HG03469 (cell line): Measurements from ENCODE around the gene RECQL5.

Experiments
- ATAC-seq: cut with Tn5 transposase; IDR thresholded peaks from one replicate; pipeline ENCODE4 v1.9.1; 2021; ENCODE audit warnings: mild to moderate bottlenecking, moderate library complexity, moderate number of reproducible peaks; ENCODE audit not compliant: unreplicated experiment

RECQL5 gene

GRCh38 chr17:75666959-75667790, at the start of gene RECQL5, which contains the start of gene SAP30BP:
Gene RECQL5, minus strand, starts transcription at chr17:75667154. Its CDS starts 597 bp downstream, at chr17:75666557.
Gene SAP30BP, plus strand, starts transcription at chr17:75667338. Its CDS starts 35 bp downstream, at chr17:75667373.
- peak; percentile 44 for ATAC-seq

- no peak for ATAC-seq
Observed at GRCh38 chr17:75712446-75712845, 45.5 kb upstream of the RECQL5 start.

- ATAC-seq = no peak
Observed at GRCh38 chr17:75707079-75707571, 40.2 kb upstream of the RECQL5 start.

DNA sequence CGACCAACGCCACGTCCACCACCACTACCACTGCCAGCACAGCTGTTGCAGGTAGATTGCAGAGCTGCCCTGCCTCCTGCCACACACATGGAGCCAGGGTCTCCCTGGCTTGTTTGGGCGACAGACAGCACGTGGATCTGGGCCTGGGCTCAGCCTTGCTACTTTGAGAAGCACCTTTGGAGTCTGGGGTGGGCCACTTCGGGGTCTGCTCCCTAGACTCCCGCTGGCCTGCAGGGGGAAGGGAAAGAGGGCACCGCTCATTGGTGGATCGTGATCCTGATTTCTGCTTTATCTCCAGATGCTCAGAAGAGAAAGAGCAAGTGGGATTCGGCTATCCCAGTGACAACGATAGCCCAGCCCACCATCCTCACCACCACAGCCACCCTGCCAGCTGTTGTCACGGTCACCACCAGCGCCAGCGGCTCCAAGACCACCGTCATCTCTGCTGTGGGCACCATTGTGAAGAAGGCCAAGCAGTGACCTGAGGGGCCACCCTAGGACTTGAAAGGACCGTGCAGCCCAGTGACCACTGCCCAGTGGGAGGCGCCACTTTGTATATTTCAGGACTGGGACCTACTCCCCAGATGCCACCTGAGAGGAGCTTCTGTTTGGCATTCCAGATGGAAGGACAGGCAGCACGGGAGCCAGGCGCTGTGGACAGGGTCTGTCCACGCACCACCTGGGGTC, 39.2 kb upstream of the RECQL5 start:
- ATAC-seq = no peak

DNA sequence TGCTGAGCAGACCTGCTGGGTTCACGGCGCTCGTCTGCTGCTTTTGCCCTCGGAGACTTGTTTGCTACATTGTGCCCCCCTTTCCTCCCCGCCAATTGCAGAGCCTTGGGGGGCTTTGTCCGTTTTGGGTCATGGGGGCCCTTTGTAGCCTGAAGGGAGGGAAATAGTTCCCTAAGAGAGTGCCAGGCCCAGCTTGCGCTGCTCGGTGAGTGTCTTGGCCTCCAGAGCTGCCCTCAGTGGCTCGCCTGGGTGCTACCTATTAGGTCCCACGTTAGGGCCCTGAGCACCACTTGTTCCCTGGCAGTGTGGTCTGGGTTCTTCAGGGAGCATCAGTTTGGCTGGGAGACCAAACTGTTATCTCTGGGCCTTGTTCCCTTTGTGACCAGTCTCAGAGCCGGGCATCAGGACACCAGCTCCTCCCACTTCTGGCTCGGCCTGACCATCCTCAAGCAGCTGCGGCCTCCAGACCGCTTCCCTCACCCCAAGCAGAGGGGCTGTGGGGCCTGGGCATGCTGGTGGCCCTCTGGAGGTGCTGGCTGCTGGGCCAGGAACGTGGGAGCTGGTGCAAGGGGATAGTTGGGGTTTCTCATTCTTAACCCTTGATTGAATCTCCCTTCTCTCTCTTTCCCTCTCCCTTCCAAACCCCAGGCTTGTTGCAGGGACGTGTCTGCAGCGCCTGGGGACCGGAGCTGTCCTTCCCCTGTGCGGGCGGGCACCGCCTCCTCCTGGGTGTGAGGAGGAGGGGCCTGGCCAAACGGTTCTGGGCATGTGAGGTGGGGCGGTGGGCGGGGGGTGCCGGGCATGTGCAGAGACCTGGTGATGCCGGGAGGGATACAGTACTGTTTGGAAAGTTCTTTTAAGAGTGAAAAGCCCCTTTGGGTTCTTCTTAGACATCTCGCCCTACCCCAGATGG, 38.3 kb upstream of the RECQL5 start:
- ATAC-seq = no peak

DNA sequence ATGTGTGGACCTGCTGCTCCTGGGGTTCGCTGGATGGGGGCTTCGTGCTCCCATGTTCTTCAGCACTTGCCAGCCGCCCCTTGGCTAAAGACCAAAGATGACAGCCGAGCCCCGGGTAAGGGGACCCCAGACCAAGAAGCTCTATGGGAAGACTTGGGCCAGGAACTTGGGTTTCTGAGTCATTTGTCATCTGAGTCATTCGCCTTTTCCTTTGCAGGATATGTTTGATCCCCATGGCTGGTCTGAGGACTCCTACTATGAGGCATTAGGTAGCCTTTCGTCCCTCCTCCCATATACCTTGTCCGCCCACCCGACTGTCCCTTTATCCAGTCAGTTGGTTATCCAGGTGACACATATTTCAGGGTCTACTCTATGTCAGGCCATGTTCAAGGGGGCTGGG, 36.6 kb upstream of the RECQL5 start:
- no peak for ATAC-seq

DNA sequence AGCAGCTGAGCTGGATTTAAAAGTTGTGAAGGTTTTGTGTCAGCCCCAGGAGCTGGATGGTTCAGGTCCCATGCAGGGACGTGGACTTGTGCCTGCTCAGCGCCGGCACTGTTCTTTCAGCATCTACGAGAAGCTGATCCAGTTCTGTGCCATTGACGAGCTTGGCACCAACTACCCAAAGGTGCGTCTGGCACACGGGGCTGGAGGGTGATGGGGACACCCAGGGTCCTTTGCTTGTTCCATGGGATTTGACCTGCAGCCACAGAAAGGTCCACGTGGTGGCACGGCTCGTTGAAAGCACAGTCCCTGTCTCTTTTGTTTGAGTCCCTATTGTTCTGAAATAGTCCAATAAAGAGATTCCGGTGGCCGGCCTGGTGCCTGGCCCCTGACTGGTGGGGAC, 36.2 kb upstream of the RECQL5 start:
- no peak for ATAC-seq

DNA sequence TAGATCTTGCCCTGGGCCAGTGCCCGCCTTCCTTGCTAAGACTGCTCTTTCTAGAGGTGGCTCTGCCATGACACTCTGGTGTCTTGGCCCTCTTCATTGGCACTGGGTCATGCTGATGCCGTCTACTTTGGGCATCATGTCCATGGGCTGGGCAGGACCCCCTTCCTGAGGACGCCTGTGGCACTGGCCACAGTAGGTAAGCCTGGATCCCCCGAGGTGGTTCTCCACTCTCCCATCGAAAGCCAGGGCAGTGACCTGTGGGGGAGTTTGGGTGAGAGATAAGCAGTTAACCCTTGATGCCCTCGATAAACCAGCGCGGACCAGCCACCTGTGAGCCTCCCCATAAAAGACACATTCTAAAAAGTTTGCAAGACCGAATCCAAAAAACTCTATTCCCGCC, 34.3 kb upstream of the RECQL5 start:
- ATAC-seq = no peak

GRCh38 chr17:75698659-75699058, 31.7 kb upstream of the RECQL5 start:
- no peak for ATAC-seq

DNA sequence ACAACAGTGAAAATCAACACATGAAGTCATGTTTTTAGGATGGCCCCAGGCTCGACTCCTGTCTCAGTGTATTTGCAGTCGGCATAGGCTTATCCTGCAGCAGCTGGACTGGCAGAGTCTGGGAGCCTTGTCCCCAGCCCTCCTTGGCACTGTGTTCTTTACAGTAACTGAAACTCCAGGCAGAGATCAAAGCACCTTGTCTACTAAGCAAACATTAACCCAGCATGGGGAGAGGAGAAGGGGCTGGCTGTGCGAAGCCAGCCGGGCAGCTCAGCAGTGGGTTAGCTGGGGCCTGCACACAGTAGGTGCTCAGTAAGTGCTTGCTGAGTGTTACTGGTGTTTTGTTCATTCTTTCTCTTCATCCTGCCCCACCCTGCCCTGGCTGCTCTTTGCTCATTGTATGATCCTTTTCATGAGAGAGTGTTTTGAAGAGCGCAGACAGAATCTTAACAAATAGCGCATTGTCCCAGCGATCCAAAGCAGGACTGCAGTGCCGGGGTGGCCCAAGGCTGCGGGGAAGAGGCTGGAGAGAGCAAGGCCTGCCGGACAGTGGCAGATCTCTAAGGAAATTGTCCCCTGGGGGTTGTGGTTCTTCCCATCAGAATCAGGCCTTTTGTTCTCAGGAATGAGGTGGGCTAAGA, 30.8 kb upstream of the RECQL5 start:
- ATAC-seq = no peak

- no peak for ATAC-seq
Observed at GRCh38 chr17:75695830-75696271, 28.9 kb upstream of the RECQL5 start.

DNA sequence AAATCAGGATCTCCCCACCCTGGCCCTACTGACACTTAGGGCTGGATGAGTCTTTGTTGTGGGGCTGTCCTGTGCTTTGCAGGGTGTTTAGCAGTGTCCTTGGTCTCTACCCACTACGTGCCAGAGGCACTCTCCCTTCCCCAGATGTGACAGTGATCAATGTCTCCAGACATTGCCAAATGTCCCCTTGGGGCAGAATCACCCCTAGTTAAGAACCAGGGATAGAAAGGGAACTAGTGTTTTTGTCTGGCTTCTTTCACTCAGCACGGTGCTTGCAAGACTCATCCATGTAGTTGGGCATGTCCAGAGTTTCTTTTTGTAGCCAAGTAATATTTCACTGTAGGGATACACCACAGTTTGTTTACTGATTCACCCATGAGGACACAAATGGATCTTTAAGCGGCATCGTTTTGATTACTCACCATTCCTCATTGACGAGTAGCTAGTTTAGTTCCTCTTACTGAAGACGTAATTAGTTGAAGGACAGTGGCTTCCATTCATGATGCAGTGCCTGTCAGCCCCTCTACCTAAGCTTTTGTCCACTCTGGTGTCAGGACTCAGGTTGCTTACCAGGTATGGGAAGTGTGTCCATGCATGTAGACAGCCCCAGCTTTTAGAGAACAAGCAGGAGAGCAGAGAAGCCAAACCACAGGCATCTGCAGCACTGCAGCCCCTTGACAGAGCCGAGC, 28.3 kb upstream of the RECQL5 start:
- no peak for ATAC-seq

GRCh38 chr17:75694536-75694935, 27.6 kb upstream of the RECQL5 start:
- ATAC-seq = no peak

GRCh38 chr17:75693500-75694481, 26.8 kb upstream of the RECQL5 start:
- no peak for ATAC-seq

DNA sequence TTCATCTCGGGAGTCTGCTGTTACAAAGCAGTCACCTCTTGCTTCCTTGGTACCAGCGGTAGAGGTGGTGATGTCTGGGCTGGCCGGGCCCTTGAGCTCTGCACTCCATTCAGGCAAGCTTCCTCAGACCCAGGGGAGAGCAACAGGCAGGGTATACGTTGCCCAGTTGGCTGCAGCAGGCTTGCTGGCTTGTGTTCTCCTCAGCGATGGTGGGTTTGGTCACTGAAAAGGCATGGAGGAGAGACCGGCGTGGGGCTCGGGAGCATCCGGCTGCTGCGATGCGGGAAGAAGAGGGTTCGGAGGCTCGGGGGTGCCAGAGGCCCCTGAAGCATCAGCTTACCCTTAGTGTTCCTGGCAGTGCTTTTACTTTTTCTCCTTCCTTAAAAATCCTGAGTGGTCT, 26.0 kb upstream of the RECQL5 start:
- ATAC-seq = no peak

DNA sequence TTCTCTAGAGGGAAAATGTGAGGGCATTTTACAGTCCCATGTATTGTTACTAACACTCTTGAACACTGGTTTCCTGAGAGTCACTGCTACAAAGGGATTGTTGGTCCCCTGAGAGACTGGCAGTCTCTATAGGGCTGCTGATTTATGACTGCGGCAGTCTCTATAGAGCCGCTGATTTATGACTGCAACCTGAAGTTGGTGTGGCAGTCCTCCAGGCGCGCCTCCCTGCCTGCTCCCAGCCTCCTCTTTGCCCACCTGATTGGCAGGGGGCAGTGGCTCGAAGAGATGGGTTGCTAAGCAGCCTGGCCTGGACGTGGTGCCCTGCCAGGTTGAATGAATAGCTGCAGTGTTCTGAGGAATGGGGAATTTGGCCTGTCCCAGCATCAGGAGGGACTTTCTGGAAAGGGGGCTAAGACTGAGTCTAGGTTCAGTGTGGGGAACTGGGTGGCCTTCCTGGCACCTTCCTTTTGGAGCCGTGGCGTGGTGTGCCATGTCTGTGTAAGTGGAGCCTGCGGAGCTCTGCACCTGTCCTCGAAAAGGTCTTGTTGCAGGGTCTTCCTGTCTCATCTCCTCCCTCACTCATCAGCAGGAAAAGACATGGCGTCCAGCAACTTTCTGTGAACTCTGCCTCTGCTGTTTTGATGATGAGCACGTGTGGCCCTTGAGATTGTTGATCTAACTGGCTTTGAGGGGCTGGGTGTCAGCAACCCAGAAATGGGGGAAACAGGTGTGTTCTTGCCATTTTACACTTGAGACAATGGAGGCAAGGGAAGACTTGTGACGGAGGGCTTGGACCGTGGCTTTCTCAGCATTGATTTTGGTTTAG, 25.1 kb upstream of the RECQL5 start:
- no peak for ATAC-seq

DNA sequence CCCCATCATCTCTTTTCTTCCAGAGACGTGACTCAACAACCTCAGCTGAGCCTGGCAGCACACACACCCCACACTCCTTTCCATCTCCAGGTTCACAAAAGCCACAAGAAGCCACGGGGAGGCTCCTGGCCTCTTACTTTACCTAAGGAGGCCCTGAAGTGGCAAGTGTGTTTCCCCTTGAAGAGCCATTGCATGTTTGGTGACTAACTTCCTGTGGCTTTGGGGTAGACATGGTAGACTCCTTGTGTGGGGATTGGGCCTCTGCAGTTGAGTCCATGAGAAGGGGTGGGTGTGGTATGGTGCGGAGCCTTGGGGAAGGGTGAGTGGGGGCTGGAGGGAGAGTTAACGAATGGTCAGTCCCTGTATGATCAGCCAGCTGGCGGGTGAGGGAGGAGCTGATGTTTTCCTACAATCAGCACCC, 24.4 kb upstream of the RECQL5 start:
- ATAC-seq = no peak

DNA sequence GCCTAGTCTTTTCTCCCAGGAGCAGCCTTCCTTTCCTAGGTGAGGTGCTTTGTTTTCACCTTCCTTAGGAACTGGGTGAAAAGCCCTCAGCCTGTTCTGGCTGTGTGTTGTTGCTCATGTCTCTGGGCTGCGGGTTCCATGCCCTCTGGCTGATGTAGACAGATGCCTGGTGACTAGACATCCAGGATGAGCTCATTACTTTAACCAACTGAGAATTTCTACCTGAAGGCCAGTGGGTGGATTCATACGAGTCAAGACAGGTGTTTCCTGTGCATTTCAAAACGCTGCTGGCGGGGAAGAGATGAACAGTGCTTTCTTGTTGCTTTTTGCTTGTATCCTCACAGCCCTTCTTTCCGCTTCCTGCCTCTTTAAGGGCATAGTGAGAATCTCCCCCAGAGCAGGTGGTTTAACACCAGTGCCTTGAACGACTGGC, 22.5 kb upstream of the RECQL5 start:
- ATAC-seq = no peak
